Activated T-cell treated with anti-CD3 and anti-CD28 coated beads, Interleukin-2, amount 50 U/mL, for 1 hour (primary cell): ENCODE results near the gene DSCAM.
"Not testable (repeated sequence)": the region's sequence is repeated elsewhere in the genome, so short reads cannot be mapped to it uniquely, and the experiment has no call there.

Experiments
- DNase-seq: peaks from one replicate; pipeline ENCODE4 v3.0.0-alpha.2; 2020

DSCAM gene

DNA sequence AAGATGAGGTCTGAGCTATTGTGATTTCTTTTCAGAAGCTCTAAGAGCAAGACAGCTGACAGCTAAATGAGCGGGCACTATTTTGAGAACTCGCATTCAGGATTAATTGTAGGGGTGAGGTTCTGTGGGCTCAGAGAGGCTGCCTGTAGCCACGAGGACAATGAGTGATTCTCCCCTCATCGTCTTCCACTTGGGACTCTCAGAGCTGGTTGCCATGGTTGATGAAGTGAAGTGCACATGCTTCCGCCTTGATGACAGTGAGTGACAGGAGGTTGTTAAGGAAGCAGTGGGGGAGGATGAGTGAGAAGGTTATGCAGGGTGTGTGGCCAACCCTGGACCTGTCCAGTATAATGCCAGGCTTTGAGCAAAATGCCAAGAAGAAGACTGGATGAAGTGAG lies 638.0 kb downstream of the DSCAM start:
- DNase-seq = no peak

GRCh38 chr21:40208206-40208947 lies 638.6 kb downstream of the DSCAM start:
- no peak for DNase-seq

- DNase-seq = no peak
These were observed 646.0 kb downstream of the DSCAM start for GRCh38 chr21:40200946-40201345.

- DNase-seq = no peak
These were observed 646.8 kb downstream of the DSCAM start for GRCh38 chr21:40200126-40200525.

- no peak for DNase-seq
These were observed 652.6 kb downstream of the DSCAM start for GRCh38 chr21:40194185-40194980.

DNA sequence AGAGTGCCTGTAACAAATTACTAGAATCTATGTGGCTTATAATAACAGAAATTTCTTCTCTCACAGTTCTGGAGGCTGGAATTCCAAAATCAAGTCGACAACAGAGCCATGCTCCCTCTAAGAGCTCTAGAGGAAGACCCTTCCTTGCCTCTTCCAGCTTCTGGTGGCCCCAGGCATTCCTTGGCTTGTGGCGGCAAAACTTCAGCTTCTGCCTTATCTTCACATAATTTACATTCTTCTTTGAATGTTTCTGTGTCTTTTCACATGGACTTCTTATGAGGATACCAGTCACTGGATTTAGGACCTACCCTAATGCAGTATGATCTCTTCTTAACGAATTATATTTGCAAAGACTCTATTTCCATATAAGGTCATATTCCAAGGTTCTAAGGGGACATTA lies 655.3 kb downstream of the DSCAM start:
- DNase-seq = no peak

- no peak for DNase-seq
These were observed 655.8 kb downstream of the DSCAM start for GRCh38 chr21:40191196-40191595.

- DNase-seq = no peak
These were observed 658.9 kb downstream of the DSCAM start for GRCh38 chr21:40187946-40188654.

GRCh38 chr21:40187244-40187643 lies 659.7 kb downstream of the DSCAM start:
- DNase-seq = no peak

- DNase-seq = no peak
These were observed 660.9 kb downstream of the DSCAM start for GRCh38 chr21:40186045-40186444.

DNA sequence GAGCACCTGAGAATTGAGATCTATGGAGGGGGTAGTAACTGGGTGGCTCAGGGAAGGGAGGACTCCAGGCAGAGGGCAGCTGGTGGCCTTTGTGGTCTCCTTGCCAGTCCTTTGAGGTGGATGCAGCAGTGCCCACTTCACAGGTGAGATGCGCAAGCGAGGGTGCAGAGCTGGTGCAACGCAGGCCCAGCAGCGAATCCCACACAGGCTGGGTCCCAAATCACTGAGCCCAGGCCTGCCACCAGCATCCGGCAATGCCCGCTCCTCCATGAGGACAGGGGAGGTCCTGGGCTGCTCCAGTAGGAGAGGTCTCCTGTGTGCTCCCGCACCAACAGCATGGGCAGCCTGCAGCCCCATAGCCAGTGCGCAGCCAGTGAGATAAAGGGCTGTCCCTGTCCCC lies 661.8 kb downstream of the DSCAM start:
- DNase-seq = no peak

DNA sequence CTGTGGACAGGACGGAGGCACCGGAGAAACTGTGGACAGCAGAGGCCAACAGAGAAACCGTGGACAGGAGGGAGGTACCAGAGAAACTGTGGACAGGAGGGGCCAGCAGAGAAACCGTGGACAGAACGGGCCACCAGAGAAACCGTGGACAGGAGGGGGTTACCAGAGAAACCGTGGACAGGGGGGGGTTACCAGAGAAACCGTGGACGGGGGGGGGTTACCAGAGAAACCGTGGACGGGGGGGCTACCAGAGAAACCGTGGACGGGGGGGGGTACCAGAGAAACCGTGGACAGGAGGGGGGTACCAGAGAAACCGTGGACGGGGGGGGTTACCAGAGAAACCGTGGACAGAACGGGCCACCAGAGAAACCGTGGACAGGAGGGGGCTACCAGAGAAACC lies 664.5 kb downstream of the DSCAM start:
- not testable (repeated sequence) for DNase-seq

- no peak for DNase-seq
These were observed 667.8 kb downstream of the DSCAM start for GRCh38 chr21:40179166-40179565.

- DNase-seq = no peak
These were observed 668.2 kb downstream of the DSCAM start for GRCh38 chr21:40178726-40179125.

GRCh38 chr21:40177979-40178378 lies 669.0 kb downstream of the DSCAM start:
- no peak for DNase-seq

DNA sequence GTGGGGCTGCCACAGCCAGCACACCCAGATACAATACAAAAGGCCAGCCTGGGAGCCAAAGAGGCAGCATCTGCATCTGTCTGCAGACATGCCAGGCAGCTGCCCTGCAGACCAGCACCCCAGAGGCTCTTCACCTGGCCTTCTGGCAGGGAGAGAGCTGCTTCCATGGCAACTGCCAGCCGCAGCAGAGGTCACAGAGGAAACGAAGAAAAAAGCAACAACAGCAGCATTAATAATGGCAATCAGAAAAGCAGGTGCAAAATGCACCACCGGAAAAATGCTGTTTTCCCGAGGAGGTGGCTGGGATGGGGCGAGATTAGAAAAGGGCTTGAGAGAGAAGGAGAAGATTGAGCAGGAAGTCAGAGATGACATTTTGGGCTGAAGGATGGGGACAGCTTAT lies 670.2 kb downstream of the DSCAM start:
- no peak for DNase-seq

GRCh38 chr21:40173816-40174215 lies 673.1 kb downstream of the DSCAM start:
- no peak for DNase-seq

GRCh38 chr21:40169971-40170370 lies 677.0 kb downstream of the DSCAM start:
- DNase-seq = no peak

GRCh38 chr21:40166291-40166843 lies 680.6 kb downstream of the DSCAM start:
- DNase-seq = no peak

GRCh38 chr21:40165773-40166070 lies 681.2 kb downstream of the DSCAM start:
- no peak for DNase-seq

- no peak for DNase-seq
These were observed 681.8 kb downstream of the DSCAM start for GRCh38 chr21:40164905-40165772.

GRCh38 chr21:40162075-40162474 lies 684.9 kb downstream of the DSCAM start:
- DNase-seq = no peak

DNA sequence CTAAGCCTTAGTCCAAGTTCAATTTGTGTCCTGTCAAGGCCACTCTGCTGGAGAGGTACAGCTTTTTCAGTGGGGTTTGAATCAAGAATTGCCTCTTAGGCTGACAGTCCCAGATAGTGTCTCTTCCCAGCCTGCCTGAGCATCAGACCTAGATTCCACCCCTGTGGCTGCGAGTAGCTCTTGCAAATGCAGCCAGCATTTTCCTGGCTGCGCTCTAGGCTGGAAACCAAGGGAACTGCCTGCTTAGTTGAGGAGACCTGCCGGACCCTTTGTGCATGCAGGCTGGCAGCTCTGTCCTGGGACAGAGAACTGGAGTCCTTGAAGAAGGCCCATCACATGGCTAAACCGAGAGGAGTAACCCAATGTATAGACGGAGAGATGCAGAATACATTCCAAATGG lies 686.0 kb downstream of the DSCAM start:
- no peak for DNase-seq
